Measurements from ENCODE around the gene LBP.
"Not testable (repeated sequence)": the region's sequence is repeated elsewhere in the genome, so short reads cannot be mapped to it uniquely, and the experiment has no call there.

The LBP gene

GRCh38 chr20:38402089-38402488, 55.8 kb downstream of the LBP start:
- no peak for DNase-seq (ENCODE audit: low read depth)

GRCh38 chr20:38402816-38403215, 56.5 kb downstream of the LBP start:
- DNase-seq (ENCODE audit: low read depth) = no peak

GRCh38 chr20:38404016-38404415, 57.7 kb downstream of the LBP start:
- DNase-seq (ENCODE audit: low read depth) = no peak

- DNase-seq (ENCODE audit: low read depth) = no peak
Measured at GRCh38 chr20:38405132-38405531, 58.9 kb downstream of the LBP start.

GRCh38 chr20:38406476-38406875, 60.2 kb downstream of the LBP start:
- DNase-seq (ENCODE audit: low read depth) = no peak

- DNase-seq (ENCODE audit: low read depth) = no peak
Measured at GRCh38 chr20:38407321-38407720, 61.0 kb downstream of the LBP start.

- not testable (repeated sequence) for DNase-seq (ENCODE audit: low read depth)
Measured at GRCh38 chr20:38407822-38408221, 61.5 kb downstream of the LBP start.

- DNase-seq (ENCODE audit: low read depth) = no peak
Measured at GRCh38 chr20:38412877-38413577, 66.7 kb downstream of the LBP start.

- no peak for DNase-seq (ENCODE audit: low read depth)
Measured at GRCh38 chr20:38414769-38415450, 68.6 kb downstream of the LBP start.

- no peak for DNase-seq (ENCODE audit: low read depth)
Measured at GRCh38 chr20:38418509-38419204, 72.4 kb downstream of the LBP start.

GRCh38 chr20:38420388-38421085, 74.3 kb downstream of the LBP start:
- DNase-seq (ENCODE audit: low read depth) = no peak

GRCh38 chr20:38421915-38422314, 75.6 kb downstream of the LBP start:
- DNase-seq (ENCODE audit: low read depth) = no peak

GRCh38 chr20:38423541-38423940, 77.3 kb downstream of the LBP start:
- DNase-seq (ENCODE audit: low read depth) = no peak

- DNase-seq (ENCODE audit: low read depth) = no peak
Measured at GRCh38 chr20:38424401-38424800, 78.1 kb downstream of the LBP start.

- no peak for DNase-seq (ENCODE audit: low read depth)
Measured at GRCh38 chr20:38426006-38426897, 80.0 kb downstream of the LBP start.
